SK-N-DZ (cell line): ENCODE results near the gene TRANK1.

Experiments used
- DNase-seq: peaks from one replicate; pipeline ENCODE4 v3.0.0-alpha.2; 2015; ENCODE audit warnings: low spot score

TRANK1 gene

DNA sequence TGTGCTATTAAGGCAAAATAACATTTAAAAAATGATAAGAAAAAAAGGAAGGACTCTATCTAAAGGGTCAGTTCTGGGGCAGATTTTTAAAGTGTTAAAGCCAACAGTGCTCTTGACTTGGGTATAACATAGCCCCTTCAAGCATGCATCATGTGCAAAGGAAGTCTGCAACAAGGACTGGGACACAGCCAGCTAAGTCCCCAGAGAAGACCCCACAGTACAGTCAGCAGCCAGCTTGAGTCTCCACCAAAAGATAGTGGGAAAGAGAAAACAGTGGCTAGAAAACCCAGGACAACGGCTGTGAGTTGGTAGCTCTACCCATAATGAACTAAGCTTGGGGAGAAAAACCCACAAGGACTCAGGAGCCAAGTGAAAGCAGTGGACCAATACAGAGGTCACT is 94.1 kb downstream of the TRANK1 start:
- no peak for DNase-seq

DNA sequence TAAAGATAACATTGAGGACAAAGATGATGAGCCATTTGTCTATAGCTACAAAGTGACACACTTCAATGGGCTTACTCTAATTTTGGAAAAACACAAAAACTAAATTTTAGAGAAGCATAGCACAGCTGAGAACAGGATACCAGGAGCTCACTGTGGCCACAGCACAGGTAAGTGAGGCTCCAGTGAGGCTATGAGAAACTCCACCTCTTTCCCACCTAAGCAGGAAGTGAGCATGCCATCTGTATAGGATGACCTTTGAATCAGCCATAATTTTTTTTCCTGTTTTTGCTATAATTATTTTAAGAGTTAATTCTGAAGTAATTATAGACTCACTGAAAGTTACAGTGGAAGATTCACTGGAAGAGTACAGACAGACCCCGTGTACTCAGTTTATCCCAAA is 98.4 kb downstream of the TRANK1 start:
- DNase-seq: no peak

DNA sequence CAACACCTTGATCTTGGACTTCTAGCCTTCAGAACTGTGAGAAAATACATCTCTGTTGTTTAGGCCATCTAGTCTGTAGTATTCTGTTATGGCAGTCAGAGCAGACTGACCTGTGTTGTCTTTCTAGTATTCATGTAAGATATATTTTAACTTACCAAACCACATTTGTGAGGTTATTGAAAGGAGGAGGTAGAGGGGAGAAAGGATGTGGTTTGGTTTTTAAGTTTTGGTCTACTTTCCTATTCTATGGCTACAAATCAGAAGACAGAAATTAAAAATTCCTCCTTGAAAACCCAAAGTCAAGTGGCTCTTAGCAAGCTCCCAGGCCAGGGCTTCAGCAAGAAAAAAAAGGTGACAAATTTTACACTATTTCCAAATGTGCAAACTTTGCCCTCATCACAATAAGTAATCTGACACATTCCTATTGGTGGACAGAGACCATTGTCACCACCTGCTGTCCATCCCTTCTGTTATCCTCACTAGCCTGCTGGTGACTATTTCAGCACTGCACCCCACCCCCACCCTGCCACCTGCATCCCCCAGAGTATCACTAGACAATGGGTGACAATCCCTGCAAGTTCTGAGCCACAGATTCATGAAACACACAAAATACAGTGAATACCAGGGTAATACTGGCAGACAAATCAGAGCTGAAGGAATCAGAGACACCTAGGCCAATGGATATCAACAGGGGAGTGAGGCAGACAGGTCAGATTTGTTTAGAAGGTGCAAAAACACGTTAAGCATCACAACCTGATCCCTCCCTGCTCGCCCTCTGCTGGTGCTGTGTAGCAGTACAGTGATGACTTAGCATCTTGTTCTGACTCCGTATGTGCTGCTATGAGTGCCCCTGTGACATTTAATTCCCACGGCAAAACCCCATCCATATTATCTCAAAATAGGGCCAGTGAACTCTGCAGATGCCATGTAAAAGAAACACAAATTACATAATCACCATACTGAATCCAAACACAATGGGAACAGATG is 101.5 kb downstream of the TRANK1 start:
- DNase-seq: peak; percentile 57

DNA sequence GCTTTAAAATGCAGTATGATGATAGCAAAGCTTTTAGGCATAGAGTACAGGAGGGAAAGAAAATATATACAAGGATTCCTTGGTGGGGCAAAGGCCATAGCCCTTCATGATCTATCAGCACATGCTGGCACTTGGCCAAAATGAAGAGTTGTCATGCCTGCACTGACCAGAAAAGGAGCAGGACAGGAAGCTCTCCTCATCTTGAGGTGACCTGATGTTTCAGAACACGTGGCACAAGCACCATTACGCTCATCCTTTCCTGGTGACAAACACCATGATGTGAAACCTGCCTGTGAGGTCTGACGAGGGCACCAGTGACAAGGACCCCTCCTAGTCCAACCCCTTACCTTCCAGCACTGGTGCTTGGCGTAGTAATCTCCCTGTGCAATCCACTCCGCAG is 102.6 kb downstream of the TRANK1 start:
- DNase-seq: no peak

DNA sequence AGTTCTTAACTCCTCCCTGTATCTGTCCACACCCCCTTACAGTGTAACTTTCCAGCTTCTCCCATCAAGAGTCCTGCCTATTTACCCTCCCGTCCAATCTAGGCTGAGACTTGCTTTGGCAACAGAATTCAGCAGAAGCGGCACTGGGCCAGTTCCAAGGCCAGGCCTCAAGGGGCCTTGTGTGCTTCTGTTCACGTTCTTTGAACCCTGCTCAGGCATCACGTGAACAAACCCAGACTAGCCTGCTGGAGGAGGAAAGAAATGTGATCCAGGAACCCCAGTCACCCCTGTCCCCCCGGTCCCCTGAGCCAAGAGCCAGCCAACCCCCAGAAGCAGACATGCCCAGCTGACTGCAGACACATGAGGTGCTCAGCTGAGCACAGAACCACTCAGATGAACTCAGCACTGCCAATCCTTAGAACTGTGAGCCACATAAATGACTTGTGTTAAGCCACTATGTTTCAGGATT is 104.4 kb downstream of the TRANK1 start:
- DNase-seq: no peak

DNA sequence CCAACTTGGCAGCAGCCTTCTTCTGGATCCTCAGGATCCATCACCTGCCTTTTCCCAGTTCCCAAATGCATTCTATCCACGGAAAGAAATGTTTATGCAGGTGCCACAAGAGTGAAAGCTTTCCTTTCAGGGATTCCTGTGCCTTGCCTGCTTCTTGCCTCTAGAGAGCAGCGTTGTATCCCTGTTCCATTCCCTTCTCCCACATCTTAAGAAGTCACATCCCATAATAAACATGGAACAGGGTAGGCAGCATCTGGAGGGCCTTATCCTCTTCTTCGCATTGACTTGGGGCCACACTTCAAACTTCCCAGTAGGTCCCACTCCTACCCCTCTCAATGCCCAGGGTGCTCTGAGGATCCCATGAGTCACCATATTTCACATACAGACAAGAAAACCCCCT is 107.8 kb downstream of the TRANK1 start:
- DNase-seq: no peak

DNA sequence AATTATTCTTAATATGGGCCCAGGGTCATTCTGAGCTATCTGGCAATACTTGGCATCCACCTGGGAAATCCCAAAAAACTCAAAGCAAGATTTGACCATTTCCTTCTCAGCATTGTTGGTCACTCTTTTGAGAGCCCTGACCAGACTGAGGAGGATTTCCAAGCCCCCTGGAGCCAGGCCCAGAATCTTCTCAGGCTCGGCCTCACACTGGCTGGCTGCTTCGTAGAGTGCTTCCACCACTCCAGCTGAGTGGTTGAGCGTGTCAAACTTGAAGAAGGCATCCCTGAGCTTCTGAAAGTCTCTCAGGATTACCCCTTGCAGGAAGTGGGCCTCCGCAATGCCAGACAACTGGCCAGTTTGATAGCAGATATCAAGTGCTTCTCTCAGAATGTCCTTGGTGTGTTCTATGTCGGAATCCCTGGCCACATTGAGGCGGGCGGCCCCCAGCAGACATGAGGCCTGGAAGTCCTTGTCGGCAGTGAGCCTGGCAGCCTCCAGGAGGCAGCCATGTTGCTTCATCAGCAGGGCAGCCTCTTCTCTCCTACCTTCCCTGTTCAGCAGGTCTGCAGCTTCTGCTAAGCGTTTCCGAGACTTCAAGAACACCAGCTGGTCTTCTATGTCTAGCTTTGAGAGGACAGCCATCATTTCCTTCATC is 111.6 kb downstream of the TRANK1 start:
- no peak for DNase-seq

DNA sequence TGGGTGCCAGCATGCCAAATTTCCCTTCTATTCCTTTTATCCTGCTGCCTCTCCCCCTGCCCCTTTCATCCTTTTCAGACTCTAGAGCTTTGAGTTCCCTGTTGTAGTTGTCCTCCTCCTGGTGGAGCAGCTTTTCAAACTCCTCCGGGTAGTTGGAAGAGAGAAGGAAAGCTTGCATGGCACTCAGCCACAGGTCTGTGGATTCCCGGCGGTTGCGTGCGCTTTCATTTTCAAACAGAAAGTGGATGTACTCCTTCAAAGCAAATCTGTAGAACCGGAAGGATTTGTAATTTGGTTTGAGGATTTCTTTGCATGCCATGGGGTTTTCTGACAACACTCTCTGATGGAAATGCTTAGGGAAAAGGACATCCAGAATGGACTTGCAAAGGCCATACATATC is 112.4 kb downstream of the TRANK1 start:
- DNase-seq: no peak

DNA sequence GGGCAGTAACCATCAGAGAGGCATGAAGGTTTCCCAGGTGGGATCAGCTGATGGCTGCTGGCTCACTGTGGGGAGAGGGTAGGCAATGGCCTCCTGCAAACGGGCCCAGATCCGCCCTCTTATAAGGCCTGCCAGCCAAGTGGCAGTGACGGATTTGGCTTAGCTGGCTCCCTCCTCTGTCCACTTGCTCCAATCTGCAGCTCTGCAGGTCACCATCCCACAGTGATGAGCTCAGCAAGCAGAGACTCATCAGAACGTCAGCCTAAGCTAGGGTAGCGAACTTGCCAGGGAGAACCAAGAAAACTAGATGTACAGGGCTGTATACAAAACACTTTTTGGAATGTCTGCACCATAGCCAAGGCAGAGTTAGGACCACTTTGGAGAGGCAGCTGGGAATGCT is 117.7 kb downstream of the TRANK1 start:
- no peak for DNase-seq

DNA sequence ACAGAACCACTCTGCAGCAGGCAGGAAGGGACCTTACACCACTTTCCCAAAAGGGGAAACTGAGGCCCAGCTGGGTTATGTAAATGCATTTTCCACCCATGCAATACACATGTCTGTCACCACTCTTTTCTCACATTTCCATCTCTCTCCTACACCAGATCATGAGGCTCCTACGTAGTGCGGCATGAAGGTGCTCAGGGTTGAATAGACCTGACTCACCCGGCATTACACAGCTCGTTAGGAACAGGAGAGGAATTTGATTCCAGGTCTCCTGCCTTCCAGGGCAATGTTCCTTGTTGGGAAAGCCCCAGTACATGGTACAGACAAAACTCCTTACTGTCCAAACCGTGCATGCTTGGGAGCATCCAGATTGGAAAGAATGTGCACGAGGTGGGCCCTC is 118.6 kb downstream of the TRANK1 start:
- no peak for DNase-seq

DNA sequence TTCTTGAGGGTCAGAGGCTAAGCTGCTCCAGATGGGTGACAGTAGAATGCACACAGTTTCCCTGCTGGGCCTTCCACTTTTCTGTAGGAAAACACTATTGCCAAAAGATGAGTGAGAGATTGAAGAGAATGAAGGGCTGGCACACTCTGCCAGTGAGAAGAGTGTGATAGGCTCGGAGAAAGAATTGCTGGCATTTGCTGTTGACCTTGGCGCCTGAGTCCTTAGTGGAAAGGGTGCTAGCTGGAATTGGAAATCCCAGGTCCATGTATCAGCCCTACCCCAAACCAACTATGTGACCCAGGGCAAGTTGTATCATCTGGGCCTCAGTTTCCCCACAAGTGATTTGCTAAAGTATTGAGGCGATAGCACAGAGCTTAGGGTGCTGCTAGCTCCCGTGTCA is 120.4 kb downstream of the TRANK1 start:
- DNase-seq: no peak

DNA sequence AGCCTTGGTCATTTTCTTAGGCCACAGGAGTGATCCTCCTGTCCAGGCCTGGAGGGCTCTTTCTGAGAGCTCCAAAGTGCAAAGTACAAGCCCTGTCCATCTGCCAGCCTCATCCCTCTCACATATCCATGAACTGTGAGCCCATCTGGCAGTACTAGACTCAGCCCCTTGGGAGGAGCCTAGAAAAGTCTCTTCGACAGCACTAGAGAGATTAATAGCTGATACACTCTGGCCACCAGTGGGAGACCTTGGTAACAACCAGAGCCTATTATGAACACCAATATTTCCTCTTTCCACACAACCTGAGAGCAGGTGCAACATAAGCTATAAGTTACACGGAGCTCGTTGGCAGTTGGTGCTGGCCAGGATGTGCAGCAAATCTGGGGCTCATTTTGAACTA is 121.0 kb downstream of the TRANK1 start:
- DNase-seq: peak; percentile 11

DNA sequence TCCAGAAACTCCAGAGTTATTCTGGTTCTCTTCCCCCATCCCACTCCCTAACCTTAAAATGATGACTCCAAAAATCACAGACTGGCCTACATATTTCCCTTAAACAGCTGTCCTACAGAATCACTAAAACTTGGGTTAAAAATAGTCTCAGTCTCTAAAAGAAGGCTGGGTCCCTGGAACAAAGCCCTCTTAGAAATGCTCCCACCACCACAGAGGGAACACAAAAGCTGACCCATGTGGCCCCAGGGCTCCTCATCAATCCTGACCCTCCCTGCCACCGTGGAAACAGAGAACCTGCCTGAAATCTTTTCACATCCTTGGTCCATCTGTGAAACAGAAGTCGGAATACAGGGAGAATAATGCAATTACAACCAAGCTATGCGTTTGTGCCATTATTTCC is 124.8 kb downstream of the TRANK1 start:
- DNase-seq: no peak

DNA sequence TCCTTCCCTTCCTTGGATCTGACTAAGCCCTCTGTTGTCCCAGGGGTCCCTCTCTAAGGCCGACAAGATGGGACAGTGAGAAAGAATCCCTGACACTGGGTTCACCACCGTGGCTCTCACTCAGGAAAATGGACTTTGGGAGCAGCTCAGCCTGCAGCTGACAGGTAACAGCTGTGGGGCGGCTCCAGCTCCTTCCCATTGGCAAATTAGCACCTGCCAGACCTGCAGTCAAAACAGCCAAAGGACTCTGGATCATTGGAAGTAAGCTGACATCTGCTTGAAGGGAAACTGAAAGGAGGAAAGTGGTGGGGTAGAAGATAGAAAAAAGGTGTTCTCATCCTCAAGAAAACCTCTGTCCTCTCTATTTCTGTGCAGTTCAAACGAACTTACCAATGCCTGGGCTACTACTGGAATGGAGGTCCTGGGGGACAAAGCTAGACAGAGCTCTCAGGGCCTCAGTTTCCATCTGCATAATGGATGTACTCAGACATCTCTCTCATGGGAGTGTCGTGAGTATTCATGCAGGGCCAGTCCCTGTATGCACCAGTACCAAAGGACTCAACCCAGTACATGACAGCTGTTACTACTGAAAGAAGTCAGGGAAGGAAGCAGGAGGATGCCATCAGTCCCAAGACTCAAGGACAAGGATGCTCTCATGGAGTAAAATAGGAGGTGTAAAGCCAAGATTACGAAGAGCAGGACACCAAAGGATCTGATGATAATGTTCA is 126.9 kb downstream of the TRANK1 start:
- no peak for DNase-seq

DNA sequence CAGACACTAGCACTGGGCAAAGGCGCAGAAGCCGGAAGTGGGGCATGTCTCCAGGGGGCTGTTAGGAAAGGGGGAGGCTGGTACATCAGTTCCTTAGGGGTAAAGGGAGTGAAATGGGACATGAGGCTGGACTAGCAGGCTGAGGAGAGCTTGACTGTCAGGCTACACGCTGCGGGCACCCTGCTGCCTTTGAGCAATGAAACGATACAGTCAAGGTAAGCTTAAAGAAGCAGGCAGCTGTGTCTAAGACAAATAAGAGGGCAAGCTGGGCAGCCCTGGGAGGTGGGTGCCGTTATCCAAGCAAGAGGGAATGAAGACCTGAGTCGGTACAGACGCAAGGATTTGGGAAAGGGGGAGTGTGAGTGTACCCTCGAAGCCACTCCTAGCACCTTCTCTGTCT is 129.5 kb downstream of the TRANK1 start:
- no peak for DNase-seq

DNA sequence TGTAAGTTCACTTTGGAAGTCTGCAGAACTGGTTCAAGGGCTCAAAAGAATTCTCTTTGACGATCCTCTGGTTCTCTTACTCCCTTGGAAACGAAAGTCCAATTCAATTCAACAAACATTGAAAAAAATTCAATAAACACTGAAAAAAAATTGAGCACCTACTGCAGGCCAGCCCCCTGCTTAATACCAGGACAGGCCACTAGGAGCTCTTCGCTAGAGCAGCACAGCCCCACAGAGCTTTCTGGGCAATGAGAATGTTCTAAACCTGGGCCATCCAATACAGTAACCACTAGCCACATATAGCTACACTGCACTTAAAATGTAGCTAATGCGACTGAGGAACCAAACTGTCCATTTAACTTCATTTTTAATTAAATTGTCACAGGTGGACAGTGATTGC is 130.1 kb downstream of the TRANK1 start:
- no peak for DNase-seq

DNA sequence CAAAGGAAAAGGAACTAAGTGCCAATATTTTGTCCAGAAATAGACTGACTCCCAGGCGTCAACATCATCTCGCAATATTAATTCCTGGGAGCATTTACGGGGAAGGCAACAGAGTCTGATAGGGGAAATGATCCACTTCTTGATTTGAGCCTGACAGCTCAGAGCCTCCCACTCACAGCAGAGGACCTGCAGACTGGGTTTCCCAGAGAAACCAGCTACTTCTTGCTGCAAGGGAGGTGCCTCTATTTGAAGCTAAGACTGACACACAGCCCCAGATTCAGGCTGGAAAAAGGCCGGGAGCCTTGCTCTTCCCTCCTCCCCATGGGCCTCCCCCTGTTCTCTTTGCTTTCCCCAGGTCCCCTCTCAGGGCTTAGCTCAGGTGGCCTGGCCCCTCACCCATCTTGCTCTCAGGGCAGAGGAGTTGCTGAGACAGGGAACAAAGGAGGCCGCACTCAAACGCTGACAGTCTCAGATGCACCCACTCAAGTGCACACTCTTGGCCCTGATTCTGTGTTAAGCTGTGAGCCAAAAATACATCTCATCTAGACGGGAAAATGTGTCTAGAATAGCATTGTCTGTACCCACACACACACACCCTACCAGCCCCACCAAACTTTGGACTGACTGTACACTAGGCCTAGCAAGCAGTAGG is 130.7 kb downstream of the TRANK1 start:
- no peak for DNase-seq

DNA sequence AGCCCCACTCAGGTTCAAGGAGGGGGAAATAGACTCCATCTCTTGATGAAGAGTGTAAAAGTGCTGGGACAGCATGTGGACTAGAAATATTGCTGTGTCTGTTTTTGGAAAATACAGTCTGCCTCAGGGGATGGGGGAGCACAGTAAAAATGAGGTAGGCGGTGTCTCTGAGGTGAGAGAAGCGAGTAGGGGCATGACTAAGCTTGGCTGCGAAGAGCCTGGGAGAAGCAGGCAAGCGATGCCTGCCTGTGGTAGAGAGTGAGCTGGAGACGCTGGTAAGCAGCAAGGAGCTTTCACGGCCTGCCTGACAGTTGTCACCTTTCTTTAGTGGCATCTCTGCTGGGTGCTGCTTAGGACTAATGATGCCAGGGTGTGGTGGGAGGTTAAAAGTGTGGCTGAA is 131.5 kb downstream of the TRANK1 start:
- no peak for DNase-seq

DNA sequence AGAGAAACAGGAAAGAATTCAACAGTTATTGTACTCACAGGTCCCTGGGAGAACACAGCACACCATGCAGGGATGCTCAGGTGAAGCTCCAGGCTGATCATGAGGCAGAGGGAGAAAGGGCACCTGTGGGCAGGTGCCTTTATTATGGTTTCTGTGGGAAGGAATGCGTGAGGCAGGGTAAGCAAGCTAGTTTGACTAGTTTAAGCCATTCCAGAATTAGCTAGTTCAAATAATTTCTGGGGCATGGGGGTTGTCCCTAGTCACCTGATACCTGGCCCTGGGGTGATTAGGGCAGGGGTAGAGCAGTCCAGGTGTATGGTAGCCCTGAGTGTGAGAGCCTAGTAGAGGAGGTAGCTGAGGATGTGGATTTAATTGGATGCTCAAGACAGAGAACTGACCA is 132.6 kb downstream of the TRANK1 start:
- DNase-seq: no peak

DNA sequence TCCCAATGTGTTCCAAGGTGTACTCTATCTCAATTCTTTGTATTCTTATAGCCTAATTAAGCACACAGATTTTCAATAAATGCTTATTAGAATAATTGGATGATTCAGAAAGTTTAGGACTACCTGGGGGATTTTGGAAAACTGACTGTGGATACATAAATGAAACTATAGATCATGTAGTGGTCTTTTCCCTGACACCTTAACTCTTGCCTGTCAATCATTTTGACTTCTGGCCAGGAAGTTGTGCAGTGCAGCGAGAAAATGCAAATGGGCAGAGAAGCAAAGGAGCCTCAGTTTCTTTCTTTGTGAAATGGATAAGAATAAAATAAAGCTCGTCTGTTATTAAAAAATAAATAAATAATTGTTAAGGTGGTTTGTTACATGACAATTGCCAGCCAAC is 133.1 kb downstream of the TRANK1 start:
- DNase-seq: no peak

DNA sequence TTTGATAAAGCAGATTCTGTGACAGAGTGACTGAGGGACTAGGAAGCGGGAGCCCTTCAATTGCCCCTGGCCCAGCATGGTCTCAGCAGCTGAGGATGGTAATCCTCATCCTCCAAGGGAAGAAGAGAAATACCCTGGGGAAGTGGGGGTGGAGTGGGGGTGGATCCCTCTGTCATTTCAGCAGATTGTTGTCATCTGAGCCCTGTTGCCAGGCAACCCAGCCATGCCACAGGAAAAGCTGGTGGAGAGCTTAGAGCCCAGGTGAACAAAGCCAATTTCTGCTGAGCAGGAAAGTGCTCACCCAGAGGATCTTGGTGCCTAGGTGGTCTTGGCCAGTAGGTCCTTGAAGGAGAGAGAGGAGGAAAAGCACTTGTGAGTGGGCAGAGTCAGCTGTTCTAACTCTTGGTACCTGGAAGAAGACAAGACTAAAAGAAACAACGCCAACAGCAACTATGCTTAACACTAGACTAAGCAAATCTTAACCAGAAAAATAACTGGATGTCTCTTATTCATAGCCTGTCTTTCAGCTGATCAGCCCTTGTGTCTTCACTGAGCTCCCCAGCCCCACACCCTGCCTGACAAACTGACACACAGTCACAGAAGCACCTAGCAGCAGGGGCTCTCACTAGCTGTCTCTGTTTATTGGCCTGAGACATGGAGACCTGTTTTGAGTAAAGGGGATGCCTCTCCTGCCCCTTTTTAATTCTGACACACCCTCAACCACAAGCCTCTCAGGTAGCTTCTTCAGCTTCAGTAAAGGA is 140.4 kb downstream of the TRANK1 start:
- no peak for DNase-seq
